ENCODE results near the gene HES7.

Gene HES7

DNA sequence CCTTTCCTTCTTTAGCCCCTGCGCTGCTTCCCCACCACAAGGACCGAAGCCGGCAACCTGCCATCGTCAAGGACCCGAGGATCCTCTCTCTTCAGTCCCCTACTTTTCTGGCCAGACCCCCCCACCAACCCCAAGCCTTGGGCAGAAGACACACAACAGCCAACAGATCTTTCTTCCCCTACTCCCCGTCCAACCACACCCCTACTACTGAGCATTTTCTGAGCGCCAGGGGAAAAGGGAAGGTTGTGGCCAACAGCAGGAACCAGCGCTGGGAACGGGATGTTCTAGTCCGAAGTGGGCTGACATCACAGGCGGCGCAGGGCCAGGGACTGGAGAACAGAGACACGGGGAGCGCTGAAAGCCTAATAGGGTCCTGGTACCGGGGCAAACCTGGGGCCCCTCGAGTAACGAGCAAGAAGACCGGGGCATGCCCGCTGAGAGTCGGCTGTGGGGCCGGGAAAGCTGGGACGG is 27.8 kb upstream of the HES7 start:
- Histone ChIP-seq H3K4me3 (ENCODE audit: low read length) (peak overlapping the region; percentile 83), H3K36me3 (ENCODE audit: insufficient read depth, low read length) (peaks cover 32% of the 10 kb centered on the region), H3K9me3 (ENCODE audit: low read length) (no peaks in the 10 kb centered on the region), H2AFZ (ENCODE audit: low read depth, low read length) (peak overlapping the region; percentile 21), H3K27me3 (ENCODE audit: insufficient read depth, low read length) (no peaks in the 10 kb centered on the region), H3K4me1 (ENCODE audit: insufficient read depth, low read length) (peaks cover 43% of the 10 kb centered on the region)

DNA sequence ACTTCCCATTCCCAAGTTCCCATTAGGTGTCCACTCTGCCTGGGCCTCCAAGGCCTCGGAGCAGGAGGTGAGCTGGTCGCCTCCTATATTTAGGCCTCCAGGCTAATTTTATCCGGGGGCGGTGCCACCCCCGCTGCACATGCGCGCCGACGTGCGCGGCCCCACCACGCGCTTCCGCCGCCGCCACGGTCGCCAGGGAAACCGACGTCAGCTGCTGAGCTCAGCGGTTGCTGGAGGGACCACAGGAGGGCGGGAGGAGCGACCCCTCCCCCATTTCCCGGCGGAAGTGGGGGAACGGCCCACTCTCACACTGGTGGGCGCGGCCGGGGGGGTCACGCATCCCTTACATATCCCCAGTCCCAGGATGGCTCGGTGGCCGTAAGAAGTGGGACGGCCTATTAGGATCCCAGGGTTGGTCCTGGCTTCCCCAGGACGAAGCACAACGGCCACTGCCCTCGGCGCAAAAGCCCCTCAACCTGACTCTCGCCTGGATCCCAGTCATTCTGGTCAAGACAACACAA is 27.3 kb upstream of the HES7 start:
- Histone ChIP-seq H2AFZ (ENCODE audit: low read depth, low read length) (no peak overlapping the region), H3K4me3 (ENCODE audit: low read length) (peak overlapping the region; percentile 83), H3K9me3 (ENCODE audit: low read length) (no peaks in the 10 kb centered on the region), H3K27me3 (ENCODE audit: insufficient read depth, low read length) (no peaks in the 10 kb centered on the region), H3K4me1 (ENCODE audit: insufficient read depth, low read length) (peaks cover 43% of the 10 kb centered on the region), H3K36me3 (ENCODE audit: insufficient read depth, low read length) (peaks cover 36% of the 10 kb centered on the region)

DNA sequence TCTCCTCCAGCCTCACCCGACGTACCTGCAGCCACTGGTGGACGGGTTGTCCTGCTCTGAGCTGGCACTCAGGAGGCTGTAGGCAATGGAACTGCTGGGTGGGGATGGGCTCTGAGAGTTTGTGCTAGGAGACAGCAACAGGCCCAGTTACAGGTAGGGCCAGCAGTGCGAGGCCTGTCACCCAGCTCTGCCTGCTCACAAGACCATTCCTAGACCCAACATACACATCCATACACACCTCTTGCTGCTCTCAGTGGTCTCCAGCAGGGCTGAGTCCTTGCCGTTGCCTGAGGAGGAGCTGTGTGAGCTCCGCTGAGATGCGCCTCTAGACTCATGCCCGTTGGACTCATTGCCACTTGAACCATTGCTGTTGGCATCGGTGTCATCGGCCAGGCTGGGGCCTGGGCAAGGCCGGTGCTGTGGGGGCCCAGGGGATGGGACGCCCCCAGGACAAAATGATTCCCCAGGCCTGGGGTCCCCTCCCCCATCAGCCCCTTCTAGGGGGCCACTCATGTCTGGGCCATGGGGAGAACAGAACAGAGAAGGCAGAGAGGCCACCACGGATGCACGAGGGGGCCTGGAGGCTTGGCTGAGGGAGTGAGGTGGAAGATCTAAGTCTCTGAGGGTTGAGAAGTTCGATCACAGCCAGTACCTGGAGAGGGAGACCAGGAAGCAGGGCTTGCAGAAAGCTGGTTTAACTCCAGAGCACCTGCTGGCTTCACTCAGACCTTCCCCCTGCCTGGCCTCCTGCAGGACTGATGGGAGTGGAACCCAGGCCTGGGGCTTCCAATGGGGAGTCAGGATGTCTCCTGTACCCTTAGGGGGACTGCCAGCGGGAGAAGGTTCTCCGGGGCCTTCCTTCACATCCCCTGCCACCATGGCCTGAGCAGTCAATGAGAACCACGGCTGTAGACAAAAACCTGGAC is 26.6 kb upstream of the HES7 start:
- Histone ChIP-seq H3K4me3 (ENCODE audit: low read length) (peak overlapping the region; percentile 83), H2AFZ (ENCODE audit: low read depth, low read length) (no peak overlapping the region), H3K27me3 (ENCODE audit: insufficient read depth, low read length) (no peaks in the 10 kb centered on the region), H3K9me3 (ENCODE audit: low read length) (no peaks in the 10 kb centered on the region), H3K36me3 (ENCODE audit: insufficient read depth, low read length) (peaks cover 43% of the 10 kb centered on the region), H3K4me1 (ENCODE audit: insufficient read depth, low read length) (peaks cover 37% of the 10 kb centered on the region)

DNA sequence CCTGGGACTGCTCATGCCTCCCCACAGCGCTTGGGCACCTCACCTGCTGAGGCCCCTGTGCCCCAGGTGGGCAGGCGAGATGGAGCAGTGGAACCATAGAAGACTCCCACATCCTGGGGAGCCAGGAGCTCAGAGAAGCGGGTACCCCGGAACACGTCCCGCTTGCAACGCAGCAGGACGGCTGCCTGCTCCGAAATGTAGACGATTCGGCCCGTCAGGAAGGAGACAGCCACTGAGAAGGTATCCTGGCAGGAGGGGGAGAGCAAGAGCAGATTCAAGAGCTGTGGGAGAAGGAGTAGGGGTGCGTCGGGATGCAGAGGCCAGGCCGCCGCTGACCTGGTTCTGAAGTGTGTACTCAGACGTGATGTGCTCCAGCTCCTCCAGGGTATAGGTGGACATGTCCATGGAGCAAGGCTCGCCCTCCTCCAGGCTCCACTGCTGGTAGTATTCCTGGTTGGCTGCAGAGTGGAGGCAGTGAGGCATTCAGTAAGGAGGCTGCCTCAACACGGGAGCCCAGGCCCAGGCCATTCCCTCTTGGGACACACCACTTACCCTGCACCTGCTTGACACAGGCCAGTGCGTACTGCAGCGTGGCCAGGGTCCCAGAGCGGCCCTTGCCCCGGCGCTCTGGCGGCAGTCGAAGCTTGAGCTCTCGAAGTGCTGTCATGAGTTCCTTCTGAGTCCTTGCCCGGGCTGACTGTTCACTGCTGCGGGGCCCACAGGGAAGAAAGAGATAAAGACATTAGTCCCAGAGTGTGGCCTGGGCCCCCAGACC is 25.7 kb upstream of the HES7 start:
- Histone ChIP-seq H3K36me3 (ENCODE audit: insufficient read depth, low read length) (peaks cover 50% of the 10 kb centered on the region), H3K4me3 (ENCODE audit: low read length) (no peak overlapping the region), H3K9me3 (ENCODE audit: low read length) (no peaks in the 10 kb centered on the region), H3K27me3 (ENCODE audit: insufficient read depth, low read length) (no peaks in the 10 kb centered on the region), H3K4me1 (ENCODE audit: insufficient read depth, low read length) (peaks cover 28% of the 10 kb centered on the region), H2AFZ (ENCODE audit: low read depth, low read length) (no peak overlapping the region)

DNA sequence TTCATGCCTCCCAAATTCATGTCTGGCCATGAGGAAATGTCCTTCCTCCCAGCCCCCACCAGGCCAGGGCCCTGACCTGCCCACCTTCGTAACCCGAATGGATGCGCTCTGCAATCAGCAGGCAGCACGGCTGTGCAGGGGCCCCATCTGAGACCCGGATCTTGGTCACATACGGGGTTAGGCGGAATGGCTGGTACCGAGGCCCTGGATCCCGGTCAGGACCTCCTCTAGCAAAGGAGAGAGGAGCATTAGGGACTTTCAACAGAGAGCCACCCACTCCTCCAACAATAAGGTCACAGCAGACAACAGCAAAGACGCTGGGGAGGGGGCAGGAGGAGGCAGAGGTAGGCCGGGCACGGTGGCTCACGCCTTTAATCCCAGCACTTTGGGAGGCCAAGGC is 24.7 kb upstream of the HES7 start:
- Histone ChIP-seq H3K4me1 (ENCODE audit: insufficient read depth, low read length) (peaks cover 18% of the 10 kb centered on the region), H2AFZ (ENCODE audit: low read depth, low read length) (no peak overlapping the region), H3K9me3 (ENCODE audit: low read length) (no peaks in the 10 kb centered on the region), H3K4me3 (ENCODE audit: low read length) (no peak overlapping the region), H3K36me3 (ENCODE audit: insufficient read depth, low read length) (peaks cover 58% of the 10 kb centered on the region), H3K27me3 (ENCODE audit: insufficient read depth, low read length) (no peaks in the 10 kb centered on the region)

DNA sequence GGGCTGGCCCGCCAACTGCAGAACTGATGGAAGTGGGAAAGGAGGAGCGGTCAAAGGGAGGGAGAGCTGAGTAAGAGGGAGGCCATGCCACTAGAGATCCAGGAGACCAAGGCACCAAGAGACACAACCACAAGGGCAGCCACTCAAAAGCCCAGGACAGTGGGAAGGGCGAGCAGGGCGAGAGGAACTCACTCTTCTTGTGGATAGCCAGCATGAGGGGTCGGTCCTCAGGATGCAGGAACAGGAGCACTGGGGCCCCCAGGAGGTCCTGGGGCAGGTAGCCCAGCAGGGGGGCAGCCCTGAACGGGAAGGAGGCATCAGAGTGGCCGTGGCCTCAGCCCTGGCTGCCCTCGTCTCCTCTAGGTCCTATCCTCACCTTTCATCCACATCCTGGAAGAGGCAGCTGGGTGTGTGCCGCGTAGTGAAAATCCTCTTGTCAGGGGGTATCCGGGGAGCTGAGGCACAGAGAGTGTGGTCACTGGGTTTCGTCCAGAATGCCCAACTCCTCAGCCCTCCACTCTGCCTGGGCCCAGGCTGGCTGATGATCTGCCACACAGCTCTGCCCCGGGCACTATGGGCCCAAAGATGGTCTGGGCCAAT is 24.0 kb upstream of the HES7 start:
- Histone ChIP-seq H3K36me3 (ENCODE audit: insufficient read depth, low read length) (peaks cover 58% of the 10 kb centered on the region), H3K27me3 (ENCODE audit: insufficient read depth, low read length) (no peaks in the 10 kb centered on the region), H3K9me3 (ENCODE audit: low read length) (no peaks in the 10 kb centered on the region), H2AFZ (ENCODE audit: low read depth, low read length) (no peak overlapping the region), H3K4me3 (ENCODE audit: low read length) (no peak overlapping the region), H3K4me1 (ENCODE audit: insufficient read depth, low read length) (peaks cover 12% of the 10 kb centered on the region)

DNA sequence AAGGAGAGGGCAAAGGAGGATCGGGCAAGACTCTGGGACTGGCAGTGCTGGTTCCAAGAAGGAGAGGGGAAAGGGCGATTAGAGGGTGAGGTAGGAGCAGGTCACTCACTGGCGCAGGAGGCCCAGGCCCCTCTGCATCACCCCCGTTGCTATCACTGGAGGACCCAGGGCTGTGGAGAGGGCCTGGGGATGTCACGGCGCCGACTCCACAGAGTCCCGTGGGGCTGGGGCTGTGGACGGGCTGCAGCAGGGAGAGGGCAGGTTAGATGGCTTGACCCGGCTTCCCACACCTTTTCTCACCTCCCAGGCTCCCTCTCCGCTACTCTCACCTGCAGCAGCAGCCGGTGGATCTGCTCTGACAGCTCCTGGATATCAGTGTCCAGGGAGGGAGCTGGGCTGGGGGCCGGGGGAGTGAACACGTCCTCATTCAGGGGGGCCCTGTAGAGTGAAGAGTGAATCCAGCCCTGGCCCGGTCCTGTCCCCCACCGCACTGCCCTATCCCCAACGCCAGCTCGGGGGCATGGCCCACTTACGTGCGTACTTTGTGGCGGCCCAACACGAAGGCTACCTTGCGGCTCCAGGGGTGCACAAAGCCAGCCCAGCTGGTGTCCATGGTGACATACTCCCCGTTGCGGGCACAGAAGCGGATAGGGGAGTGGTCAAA is 23.4 kb upstream of the HES7 start:
- H3K36me3 ChIP-seq (ENCODE audit: insufficient read depth, low read length) = peaks cover 61% of the 10 kb centered on the region
- peaks cover 6% of the 10 kb centered on the region for H3K4me1 ChIP-seq (ENCODE audit: insufficient read depth, low read length)
- no peak overlapping the region for H3K4me3 ChIP-seq (ENCODE audit: low read length)
- no peaks in the 10 kb centered on the region for H3K27me3 ChIP-seq (ENCODE audit: insufficient read depth, low read length)
- H2AFZ ChIP-seq (ENCODE audit: low read depth, low read length) = no peak overlapping the region
- H3K9me3 ChIP-seq (ENCODE audit: low read length) = no peaks in the 10 kb centered on the region

DNA sequence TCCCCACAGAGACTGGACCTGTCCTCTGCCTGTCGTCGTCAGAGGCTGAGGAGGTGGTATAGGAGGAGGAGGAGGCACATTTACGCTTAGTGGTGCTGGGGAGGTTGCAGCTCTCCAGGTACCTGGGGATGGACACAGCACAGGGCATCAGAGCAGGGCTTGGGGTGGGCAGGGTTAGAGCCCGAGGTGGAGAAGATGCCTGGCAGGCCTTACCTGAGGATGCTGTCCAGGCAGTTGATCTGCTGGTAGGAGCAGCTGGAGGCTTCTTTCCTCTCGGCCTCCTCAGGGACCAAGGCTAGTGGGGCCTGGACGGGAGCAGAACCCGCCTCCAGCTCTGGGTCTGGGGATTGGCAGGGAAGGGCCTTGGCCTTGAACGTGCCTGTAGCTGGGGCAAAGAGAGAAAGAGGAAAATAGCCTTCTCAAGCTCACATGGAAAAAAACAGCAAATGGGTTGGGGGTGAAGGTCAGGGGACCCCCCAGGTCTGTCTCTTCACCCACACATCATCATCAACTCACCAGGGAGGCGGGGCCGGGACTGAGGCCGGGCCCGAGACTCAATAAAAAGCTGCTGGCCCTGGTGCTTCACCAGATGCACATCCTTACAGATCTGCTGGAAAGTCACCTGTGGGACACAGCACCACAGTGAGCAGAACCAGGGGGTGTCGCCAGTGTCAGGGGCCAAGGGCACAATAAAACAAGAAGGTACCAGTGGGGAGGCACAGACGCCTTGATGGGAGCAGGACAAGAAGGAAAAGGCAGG is 22.7 kb upstream of the HES7 start:
- Histone ChIP-seq H3K4me1 (ENCODE audit: insufficient read depth, low read length) (peaks cover 6% of the 10 kb centered on the region), H3K4me3 (ENCODE audit: low read length) (no peak overlapping the region), H3K9me3 (ENCODE audit: low read length) (no peaks in the 10 kb centered on the region), H2AFZ (ENCODE audit: low read depth, low read length) (no peak overlapping the region), H3K27me3 (ENCODE audit: insufficient read depth, low read length) (no peaks in the 10 kb centered on the region), H3K36me3 (ENCODE audit: insufficient read depth, low read length) (peaks cover 66% of the 10 kb centered on the region)

DNA sequence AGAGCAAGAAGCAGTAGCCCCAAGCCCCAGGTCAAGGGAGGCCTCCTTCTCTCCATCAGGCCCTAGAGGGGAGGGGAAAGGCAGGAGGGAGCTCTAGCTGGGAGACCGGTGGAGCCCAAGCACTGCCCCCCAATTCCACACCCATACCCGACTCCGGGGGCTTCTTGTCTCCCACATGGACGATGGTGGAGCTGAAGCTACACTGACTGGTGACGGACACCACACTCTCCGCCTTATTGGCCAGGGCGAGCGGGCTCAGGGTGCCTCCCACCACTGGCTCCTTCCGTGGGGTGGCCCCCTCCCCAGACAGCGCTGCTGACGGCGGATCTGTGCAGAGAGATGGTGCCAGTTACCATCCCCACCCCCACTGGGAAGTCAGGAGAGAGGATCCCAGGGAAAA is 21.9 kb upstream of the HES7 start:
- no peaks in the 10 kb centered on the region for H3K9me3 ChIP-seq (ENCODE audit: low read length)
- H3K27me3 ChIP-seq (ENCODE audit: insufficient read depth, low read length) = no peaks in the 10 kb centered on the region
- H2AFZ ChIP-seq (ENCODE audit: low read depth, low read length) = no peak overlapping the region
- H3K4me3 ChIP-seq (ENCODE audit: low read length) = no peak overlapping the region
- peaks cover 4% of the 10 kb centered on the region for H3K4me1 ChIP-seq (ENCODE audit: insufficient read depth, low read length)
- peaks cover 73% of the 10 kb centered on the region for H3K36me3 ChIP-seq (ENCODE audit: insufficient read depth, low read length)

DNA sequence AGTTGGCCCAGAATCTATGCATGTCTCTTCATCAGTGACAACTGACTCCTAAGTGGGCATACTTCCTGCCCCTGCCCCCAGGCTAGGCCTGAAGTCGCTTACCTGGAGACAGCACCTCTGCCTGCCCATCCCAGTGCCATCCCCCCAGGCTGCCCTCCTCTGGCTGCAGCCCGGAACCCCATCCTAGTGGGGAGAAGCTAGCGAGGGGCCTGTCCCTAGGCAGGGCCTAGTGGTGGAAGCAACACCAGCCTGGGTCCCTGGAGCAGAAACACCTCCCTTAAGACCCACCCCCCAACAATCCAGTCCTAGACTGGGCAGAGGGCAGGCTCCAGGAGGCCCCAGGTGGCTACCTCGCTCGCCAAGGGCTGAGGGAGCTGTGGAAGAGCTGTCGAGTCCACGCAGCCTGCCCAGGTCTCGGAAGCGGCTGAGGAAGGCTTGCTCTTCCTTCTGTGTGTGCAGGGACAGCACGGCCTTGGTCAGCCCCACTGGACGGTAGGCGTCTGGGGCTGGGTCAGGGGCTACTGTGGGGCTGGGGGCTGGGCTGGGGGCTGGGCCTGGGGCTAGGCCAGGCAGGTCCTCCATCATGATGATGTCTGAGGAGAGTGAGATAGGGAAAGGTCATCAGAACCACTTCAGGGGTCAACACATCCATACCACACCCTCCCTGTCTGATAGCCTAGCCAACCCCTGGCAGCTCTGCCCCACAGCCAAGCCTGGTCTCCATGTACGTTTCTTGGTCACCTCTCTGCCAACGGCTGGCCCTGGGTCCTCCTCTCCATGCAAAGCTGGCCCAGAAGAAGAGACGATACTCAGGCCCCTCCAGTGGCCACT is 20.7 kb upstream of the HES7 start:
- peaks cover 71% of the 10 kb centered on the region for H3K36me3 ChIP-seq (ENCODE audit: insufficient read depth, low read length)
- H3K27me3 ChIP-seq (ENCODE audit: insufficient read depth, low read length) = no peaks in the 10 kb centered on the region
- no peaks in the 10 kb centered on the region for H3K9me3 ChIP-seq (ENCODE audit: low read length)
- H3K4me1 ChIP-seq (ENCODE audit: insufficient read depth, low read length) = no peaks in the 10 kb centered on the region
- no peak overlapping the region for H2AFZ ChIP-seq (ENCODE audit: low read depth, low read length)
- no peak overlapping the region for H3K4me3 ChIP-seq (ENCODE audit: low read length)

DNA sequence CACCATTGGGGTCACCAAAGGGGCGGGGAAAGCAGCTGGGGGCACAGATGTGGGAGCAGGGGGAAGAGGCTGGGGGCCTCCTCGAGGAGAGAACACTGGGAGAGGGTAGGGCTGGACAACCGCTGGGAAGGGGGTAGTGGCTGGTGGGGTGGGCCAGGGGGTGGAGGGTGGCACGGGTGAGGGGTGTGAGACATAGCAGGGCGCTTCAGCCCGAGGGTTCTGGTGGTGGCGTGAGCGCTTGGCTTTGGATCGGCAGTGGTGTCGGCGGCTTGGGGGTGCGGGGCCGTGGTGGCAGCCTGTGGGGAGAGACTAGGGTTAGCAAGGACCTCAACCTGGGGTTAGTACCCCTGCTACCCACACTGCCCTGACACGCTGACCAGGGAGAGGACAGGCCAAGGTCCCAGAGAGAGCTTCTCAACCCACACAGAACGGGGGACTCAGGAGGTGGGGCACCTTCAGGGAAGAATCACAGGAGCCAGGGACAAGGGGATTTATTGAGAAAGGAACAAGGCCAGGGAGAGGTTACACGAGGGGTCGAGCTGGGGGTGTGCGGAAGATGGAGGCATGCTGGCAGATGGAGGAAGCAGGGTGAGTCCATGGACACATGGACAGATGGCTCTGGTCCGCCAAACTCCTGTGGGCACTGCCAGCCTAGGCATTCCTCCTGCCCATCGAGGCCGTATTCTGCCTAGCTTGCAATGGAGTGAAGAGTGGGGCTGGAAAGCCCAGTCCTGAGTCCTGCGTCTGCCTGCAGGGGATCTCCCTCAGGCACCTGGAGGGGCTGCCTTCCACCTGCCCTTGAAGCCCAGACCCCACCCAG is 19.9 kb upstream of the HES7 start:
- H3K36me3 ChIP-seq (ENCODE audit: insufficient read depth, low read length) = peaks cover 64% of the 10 kb centered on the region

More for the DNA sequence above, 19.9 kb upstream of the HES7 start:
- no peak overlapping the region for H3K4me3 ChIP-seq (ENCODE audit: low read length)
- H3K4me1 ChIP-seq (ENCODE audit: insufficient read depth, low read length) = no peaks in the 10 kb centered on the region
- no peak overlapping the region for H2AFZ ChIP-seq (ENCODE audit: low read depth, low read length)
- H3K9me3 ChIP-seq (ENCODE audit: low read length) = no peaks in the 10 kb centered on the region
- H3K27me3 ChIP-seq (ENCODE audit: insufficient read depth, low read length) = no peaks in the 10 kb centered on the region
